ENCODE measurements around the gene LRBA.

Gene LRBA

DNA sequence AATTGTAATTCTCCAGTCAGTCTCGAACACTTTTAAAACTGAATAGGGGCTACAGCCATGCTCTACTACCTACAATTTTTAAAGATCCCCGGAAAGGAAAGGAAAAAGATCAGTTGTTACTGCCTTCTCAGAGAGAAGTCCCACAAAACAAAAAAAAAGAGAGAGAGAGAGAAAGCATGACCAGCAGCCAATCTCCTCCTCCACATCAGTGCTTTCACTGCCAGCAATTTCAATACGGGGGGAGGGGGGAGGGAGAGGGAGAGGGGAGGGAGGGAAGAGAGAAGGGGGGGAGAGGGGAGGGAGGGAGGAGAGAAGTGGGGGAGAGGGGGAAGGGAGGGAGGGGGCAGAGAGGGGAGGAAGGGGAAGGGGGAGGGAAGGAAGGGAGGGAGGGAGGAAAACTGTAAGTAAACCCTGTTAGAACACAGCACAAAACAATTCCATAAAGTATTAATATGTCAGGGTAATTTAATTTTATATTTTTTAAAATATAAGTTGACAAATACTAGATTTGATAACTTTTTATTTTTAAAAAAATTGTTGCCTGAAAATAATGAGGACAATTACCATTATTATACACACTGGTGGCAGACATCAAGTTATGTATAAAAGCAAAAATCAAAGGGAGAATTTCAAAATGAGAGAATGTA, 108.0 kb downstream of the LRBA start:
- DNase-seq (ENCODE audit: low read depth), result peak; percentile 21
- TF ChIP-seq, protein P1, sequence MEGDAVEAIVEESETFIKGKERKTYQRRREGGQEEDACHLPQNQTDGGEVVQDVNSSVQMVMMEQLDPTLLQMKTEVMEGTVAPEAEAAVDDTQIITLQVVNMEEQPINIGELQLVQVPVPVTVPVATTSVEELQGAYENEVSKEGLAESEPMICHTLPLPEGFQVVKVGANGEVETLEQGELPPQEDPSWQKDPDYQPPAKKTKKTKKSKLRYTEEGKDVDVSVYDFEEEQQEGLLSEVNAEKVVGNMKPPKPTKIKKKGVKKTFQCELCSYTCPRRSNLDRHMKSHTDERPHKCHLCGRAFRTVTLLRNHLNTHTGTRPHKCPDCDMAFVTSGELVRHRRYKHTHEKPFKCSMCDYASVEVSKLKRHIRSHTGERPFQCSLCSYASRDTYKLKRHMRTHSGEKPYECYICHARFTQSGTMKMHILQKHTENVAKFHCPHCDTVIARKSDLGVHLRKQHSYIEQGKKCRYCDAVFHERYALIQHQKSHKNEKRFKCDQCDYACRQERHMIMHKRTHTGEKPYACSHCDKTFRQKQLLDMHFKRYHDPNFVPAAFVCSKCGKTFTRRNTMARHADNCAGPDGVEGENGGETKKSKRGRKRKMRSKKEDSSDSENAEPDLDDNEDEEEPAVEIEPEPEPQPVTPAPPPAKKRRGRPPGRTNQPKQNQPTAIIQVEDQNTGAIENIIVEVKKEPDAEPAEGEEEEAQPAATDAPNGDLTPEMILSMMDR (IDR thresholded peaks at IDR 0.05; ENCODE audit: low read length, missing control alignments), result no peak
- H3K4me3 ChIP-seq (replicated peaks; ENCODE audit: low read depth, low read length), result no peak overlapping the region

DNA sequence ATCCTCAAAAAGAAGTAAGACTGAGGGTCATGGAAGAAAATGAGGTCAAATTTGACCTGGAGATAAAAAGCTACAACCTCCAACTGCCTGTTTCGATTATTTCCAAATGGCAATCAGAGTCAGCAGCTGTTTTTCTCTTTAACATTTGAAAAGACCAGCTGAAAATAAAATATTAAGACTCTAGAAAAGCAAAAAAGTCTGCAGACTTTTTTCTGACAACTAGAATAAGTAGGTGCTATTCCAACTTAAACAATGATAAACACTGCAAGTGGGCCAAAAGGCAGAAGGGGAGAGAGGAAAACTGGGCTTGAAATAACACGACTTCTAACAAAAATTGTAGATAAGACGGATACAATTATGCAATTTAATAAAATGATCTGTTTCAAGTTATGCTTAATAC, 110.4 kb downstream of the LRBA start:
- H3K4me3 ChIP-seq (replicated peaks; ENCODE audit: low read depth, low read length), result no peak overlapping the region
- TF ChIP-seq, protein P1 (IDR thresholded peaks at IDR 0.05; ENCODE audit: low read length, missing control alignments), result no peak
- no peak for DNase-seq (ENCODE audit: low read depth)

DNA sequence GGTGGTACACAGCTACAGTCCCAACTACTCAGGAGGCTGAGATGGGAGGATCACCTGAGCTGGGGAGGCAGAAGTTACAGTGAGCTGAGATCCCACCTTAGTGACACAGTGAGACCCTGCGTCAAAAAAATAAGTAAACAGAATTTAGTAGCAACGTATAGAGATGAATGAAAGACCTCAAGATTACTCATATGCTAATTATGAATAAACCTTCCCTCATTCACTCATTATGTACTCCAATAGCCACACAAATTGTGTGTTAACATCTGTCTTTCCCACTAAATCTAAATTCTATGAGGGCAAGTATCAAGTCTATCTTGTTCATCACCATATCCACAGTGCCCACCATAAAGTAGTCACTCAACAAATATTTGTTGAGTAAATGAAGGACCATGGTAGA, 111.5 kb downstream of the LRBA start:
- TF ChIP-seq, protein P1 (IDR thresholded peaks at IDR 0.05; ENCODE audit: low read length, missing control alignments), result no peak

DNA sequence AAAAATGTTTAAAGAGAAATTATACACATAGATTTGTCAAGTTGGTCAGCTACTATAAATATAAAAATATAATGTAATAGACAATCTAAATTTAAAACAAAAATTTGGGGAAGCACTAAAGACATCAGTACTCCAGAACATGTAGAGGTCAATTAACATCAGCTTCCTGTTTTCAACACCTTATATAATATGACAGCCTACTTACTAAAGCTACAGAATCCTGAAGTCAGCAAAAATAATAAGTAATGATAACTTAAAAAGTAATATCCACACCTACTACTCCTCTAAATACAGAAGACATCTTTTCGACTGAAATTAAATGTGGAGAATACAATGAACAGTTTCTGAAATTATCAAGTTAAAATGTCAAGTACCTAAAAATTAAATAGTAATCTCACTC, 118.6 kb downstream of the LRBA start:
- no peak for DNase-seq (ENCODE audit: low read depth)
- TF ChIP-seq, protein P1 (IDR thresholded peaks at IDR 0.05; ENCODE audit: low read length, missing control alignments), result no peak
- no peak overlapping the region for H3K4me3 ChIP-seq (replicated peaks; ENCODE audit: low read depth, low read length)

More for the DNA sequence above, 111.5 kb downstream of the LRBA start:
- no peak for DNase-seq (ENCODE audit: low read depth)
- H3K4me3 ChIP-seq (replicated peaks; ENCODE audit: low read depth, low read length), result no peak overlapping the region

DNA sequence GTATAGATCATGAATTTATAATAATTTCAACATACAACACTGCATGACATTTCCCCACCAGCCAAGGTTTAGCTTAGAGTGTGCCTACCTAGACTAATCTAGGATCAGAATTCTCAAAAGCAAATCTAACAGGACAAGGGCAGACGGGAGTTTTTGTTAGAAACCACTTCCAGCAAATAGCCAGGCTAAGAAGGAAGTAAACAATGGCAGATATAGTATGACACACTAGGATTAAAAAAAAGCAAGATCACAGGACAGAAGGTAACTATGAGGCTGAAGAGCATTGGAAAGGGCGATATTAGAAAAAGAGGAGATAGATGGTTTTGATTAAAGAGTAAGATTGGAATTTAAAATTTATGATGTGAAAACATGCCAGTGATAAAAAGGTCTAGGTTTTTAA, 124.8 kb downstream of the LRBA start:
- TF ChIP-seq, protein P1 (IDR thresholded peaks at IDR 0.05; ENCODE audit: low read length, missing control alignments), result no peak
- H3K4me3 ChIP-seq (replicated peaks; ENCODE audit: low read depth, low read length), result no peak overlapping the region
- DNase-seq (ENCODE audit: low read depth), result no peak

DNA sequence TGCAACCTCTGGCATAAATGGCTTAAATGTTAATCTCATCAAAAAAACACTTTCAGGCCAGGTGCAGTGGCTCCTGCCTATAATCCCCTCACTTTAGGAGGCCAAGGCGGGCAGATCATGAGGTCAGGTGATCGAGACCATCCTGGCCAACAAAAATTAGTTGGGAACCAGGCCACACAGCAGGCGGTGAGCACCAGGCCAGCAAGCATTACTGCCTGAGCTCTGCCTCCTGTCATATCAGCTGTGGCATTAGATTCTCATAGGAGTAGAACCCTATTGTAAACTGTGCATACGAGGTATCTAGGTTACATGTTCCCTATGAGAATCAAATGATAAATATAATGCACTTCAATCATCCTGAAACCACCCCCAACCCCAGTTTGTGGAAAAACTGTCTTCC, 125.8 kb downstream of the LRBA start:
- TF ChIP-seq, protein P1 (IDR thresholded peaks at IDR 0.05; ENCODE audit: low read length, missing control alignments), result no peak
- no peak overlapping the region for H3K4me3 ChIP-seq (replicated peaks; ENCODE audit: low read depth, low read length)
- no peak for DNase-seq (ENCODE audit: low read depth)

DNA sequence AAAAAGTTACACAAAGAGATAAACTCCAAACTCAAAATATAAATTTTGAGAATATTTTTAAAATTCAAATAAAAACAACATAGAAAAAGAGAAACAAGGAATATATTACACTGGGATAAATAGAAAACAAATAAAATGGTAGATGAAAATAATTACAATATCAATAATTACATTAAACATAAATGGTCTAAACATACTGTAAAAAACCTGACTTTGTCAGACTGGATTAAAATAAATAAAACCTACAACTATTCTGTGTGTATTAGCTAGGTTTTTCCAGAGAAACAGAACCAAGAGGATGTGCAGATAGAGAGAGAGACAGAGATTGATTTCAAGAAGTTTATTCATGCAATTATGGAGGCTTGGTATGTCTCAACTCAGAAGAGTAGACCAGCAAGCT, 126.5 kb downstream of the LRBA start:
- no peak for DNase-seq (ENCODE audit: low read depth)
- no peak overlapping the region for H3K4me3 ChIP-seq (replicated peaks; ENCODE audit: low read depth, low read length)
- TF ChIP-seq, protein P1 (IDR thresholded peaks at IDR 0.05; ENCODE audit: low read length, missing control alignments), result no peak

All from fibroblast of pulmonary artery (primary cell).